ENCODE results near the gene MRPL44.
"Not testable (repeated sequence)": the region's sequence is repeated elsewhere in the genome, so short reads cannot be mapped to it uniquely, and the experiment has no call there.

Gene MRPL44

DNA sequence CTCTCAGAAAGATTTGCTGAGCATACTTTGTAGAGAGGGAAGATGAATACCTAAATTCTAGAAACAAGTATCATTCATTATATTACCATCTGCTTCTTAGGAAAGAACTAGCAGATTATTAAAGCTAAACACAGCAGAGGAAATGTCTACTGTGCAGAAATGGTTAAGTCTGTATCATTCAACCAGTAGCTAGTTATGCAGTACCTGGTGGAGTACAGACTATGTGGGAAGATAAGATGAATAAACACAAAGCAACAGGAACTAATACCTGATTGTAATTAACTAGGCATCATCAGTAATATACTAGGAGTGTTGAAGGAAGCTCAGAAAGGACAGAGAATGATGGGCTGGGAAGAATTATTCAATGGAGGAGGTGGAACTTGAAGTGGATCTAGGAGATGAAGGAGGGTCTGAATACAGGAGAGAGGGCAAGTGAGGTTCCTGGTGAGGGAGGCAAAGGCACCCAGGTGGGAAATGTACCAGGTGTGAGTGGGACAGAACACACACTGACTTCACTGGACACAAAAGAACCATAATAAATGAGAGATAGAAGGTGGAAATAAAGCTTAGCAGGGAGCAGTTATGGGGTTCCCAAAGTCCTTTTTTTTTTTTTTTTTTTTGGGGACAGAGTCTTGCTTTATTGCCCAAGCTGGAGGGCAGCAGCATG, 21.7 kb upstream of the MRPL44 start:
- DNase-seq (ENCODE audit: low read depth, low spot score) = no peak

- DNase-seq (ENCODE audit: low read depth, low spot score) = no peak
Observed at GRCh38 chr2:223936862-223937326, 20.4 kb upstream of the MRPL44 start.

- DNase-seq (ENCODE audit: low read depth, low spot score) = no peak
Observed at GRCh38 chr2:223937535-223937934, 19.7 kb upstream of the MRPL44 start.

DNA sequence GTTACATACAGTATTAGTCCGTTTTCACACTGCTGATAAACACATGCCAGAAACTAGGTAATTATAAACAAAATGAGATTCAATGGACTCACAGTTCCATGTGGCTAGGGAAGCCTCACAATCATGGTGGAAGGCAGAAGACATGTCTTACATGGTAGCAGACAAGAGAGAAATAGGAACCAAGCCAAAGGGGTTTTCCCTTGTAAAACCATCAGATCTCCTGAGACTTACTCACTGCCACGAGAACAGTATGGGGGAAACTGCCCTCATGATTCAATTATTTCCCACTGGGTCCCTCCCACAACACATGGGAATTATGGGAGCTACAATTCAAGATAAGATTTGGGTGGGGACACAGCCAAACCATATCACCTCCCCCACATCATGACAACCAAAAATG, 17.8 kb upstream of the MRPL44 start:
- not testable (repeated sequence) for DNase-seq (ENCODE audit: low read depth, low spot score)

DNA sequence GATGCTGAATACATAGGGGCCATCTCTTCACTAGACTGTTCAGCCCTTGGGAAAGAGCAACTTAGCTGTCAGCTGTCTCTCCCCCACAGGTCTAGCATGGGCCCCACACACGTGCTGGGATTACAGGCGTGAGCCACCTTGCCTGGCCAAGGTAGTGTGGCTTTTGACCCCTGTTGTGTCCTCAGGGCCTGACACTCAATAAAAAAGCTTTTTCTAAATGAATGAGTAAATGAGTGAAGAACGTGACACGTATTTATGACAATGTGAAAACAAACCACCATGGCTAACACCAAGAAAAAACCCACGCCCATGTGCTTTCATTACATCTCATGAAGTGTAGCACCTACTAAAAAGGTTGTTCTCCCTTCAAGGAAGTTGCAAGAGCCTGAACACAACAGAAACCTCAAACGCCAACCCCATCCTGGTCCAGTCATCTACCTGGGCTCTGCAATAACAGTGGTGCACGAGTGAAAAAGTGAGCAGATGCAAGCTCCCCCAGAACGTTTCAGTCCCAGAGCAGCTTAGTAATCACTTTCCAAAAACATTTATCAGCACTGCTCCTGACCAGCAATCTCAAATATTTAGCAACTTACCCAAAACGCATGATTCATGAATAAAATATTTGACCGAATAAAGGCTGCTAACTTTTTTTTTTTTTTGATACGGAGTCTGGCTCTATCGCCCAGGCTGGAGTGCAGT, 15.5 kb upstream of the MRPL44 start:
- no peak for DNase-seq (ENCODE audit: low read depth, low spot score)

DNA sequence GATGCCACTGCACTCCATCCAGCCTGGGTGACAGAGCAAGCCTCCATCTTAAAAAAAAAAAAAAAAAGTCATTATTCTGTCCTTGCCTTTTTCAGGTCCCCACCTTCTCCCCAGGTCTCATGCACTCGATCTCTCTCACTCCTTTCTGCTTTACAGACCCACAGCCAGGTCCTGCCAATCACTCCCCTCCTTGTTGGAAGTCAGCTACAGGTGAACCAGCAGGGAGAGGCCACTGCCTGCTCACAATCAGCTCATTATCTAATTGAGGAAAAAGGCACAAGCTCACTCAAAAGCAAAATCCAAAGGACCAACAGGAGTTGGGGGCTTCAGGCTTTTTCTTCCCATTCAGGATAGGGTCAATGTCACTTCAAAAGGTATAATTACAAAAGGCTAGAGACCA, 14.1 kb upstream of the MRPL44 start:
- DNase-seq (ENCODE audit: low read depth, low spot score) = no peak

DNA sequence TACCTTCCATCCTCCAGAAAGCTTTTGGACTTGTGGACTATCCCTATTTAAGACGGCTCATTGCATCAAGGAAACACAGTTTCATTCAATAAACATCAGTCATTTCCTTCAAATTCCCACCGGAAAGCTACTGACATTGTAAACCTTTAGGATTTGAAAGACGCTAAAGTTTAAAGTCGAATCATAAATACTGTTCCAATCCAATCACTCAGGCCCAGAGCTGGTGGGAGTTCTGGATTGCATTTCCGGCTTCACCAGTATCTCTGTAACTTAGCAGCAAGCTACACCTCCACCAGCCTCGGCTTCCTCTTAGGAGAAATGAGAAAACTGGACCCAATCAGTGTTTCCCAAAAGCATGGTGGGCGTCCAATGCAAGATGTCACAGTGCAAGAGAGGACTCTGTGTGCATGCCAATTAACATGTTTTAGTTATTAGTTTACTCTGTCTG, 13.7 kb upstream of the MRPL44 start:
- DNase-seq (ENCODE audit: low read depth, low spot score) = no peak

DNA sequence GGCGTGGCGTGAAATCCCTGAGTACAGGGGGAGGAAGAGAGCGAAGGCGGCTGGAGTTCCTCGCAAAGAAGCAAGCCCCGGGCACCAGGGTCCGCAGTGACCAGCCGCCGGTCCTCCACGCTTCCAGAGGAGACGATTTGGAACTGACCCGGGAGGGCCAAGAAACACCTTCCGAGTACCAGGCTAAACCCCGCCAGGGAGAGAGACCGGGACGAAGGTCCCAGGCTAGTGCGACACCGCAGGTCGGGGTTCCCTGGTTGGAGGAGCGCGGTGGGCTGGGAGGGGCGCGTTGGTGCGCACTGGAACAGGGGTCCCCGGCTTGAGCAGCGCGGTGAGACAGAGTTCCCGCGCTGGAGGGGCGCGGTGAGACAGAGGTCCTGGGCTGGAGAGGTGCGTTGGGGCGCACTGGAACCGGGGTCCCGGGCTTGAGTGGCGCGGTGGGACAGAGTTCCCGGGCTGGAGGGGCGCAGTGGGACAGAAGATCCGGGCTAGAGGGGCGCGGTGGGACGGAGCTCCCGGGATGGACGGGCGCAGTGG, 13.0 kb upstream of the MRPL44 start:
- no peak for DNase-seq (ENCODE audit: low read depth, low spot score)

DNA sequence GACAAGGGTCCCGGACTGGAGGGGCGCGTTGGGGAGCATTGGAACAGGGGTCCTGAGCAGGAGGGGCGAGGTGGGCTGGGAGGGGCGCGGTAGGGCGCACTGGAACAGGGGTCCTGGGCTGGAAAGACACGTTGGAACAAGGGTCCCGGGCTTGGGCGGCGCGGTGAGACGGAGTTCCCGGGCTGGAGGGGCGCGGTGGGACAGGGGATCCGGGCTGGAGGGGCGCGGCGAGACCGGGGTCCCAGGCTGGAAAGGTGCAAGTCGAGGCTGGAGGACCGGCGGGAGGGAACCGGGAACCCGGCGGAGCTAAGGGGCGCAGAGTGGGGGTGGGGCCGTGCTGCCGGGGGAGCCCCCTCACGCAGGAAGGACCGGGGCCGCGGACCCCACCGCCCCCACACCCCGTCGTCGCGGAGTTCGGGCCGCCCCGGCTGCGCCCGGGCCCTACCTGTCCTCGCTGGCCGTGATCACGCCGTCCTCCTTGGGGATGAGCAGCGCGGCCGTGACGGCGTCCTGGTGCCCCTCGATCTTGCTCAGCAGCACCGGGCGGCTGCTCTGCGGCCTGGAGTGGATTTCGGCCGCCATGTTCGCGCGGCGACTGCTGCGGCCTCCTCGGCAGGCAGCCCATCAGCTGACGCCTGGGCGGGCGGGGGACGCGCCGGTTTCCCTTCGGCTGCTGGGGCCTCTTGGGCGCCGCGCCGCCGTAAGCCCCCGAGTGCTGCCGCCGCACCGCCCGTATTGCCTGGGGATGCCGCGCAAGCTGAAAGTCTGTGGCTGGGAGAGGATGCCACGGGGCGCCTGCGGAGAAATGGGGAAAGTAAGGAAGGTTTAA, 12.3 kb upstream of the MRPL44 start, which contains the start of gene WDFY1:
Gene WDFY1, minus strand, starts transcription at position 633 of the 829 bp plus-strand sequence. Its CDS starts 51 bp downstream, at position 582.
- DNase-seq (ENCODE audit: low read depth, low spot score) = no peak

GRCh38 chr2:223945755-223946154, 11.5 kb upstream of the MRPL44 start:
- no peak for DNase-seq (ENCODE audit: low read depth, low spot score)

DNA sequence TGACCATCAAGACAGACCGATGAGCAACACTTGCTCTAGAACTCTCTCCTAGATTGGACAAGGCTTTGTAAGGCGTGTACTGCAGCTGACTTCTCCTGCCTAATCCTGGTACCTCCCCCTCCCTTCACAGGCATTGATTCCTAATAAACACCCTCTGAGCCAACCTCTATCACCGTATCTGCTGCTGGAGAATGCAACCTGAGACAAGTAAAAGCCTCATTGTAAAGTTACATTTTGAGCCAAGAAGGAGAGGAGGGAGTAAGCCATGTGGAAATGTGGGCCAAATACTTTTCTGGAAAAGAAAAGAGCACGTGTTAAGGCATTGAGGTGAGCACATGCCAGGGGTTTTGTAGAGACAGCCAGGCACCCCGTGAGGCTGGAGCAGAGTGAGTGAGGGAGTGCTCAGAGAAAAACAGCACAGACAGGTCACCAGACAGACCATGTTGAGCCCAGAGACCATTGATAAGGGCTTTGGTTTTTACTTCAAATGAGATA, 9.5 kb upstream of the MRPL44 start:
- DNase-seq (ENCODE audit: low read depth, low spot score) = no peak

DNA sequence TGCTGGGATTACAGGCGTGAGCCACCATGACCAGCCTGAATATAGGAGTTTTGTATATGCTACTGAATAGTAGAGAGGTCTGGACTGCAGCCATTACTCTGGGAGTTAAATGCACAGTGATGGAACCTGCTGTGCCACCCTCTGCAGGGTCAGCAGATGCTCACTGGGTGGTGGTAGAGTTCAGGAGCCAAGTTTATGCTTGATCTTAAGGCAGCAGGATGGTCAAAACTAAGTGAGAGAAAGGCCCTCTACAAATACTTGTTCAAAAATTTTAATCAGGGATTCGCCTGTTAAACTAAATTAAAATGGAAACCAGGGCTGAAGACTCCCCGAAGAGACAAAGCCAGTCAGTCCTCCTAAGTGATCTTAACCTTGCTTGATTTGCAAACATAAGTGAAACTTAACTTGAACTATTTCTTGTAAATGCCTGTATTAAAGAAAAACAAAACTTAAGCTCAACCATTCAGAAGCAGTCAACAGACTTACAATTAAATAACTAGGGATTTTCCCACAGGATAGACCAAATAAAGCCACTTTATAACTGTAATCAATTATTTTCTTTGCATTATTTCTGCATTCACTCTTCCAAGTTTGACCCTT, 7.9 kb upstream of the MRPL44 start:
- DNase-seq (ENCODE audit: low read depth, low spot score) = no peak

- no peak for DNase-seq (ENCODE audit: low read depth, low spot score)
Observed at GRCh38 chr2:223950448-223951347, 6.6 kb upstream of the MRPL44 start.

- no peak for DNase-seq (ENCODE audit: low read depth, low spot score)
Observed at GRCh38 chr2:223952280-223952968, 4.8 kb upstream of the MRPL44 start.

DNA sequence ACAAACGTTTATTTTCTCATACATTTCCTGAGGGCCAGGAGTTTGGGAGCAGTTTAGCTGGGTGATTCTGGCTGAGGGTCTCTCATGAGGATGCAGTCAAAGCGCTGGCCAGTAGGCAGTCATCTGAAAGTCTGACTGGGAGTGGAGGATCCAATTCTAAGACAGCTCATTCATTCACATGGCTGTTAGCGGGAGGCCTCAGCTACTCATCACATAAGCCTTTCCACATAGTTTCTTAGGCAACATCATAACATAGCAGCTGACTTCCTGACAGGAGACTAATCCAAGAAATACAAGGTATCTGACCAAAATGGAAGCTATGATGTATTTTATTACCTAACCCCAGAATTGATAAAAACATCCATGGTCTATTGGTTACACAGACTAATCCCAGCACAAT, 2.9 kb upstream of the MRPL44 start:
- DNase-seq (ENCODE audit: low read depth, low spot score) = no peak

DNA sequence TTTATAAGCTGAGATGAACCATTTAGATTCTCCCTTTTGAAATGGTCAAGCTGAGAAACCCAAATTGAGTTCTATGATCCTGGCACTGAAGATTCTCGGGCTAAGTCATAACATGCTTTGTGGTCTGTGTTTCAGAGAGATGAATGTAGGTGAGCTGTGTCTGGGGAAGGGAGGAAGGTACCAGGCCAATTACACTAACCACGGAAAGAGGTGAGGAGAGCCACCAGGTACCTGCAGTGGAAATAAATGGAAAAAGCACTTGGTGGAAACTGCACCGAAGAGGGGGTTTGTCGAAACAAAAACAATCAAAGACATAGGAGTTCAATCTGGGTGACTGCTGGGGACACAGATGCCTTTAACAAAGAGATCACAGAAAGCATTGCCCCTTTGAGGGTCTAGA, 963 bp upstream of the MRPL44 start:
- no peak for DNase-seq (ENCODE audit: low read depth, low spot score)

DNA sequence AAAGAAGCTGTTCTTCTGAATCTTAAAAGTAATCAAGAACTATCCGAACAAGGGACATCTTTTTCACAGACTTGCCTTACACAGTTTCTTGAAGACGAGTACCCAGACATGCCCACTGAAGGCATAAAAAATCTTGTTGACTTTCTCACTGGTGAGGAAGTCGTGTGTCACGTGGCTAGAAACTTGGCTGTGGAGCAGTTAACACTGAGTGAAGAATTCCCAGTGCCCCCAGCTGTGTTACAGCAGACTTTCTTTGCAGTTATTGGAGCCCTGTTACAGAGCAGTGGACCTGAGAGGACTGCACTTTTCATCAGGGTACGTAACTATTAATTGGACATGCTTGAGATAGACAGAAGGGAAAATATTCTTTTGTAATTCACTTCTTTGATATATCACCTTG, 2.4 kb downstream of the MRPL44 start:
- no peak for DNase-seq (ENCODE audit: low read depth, low spot score)

GRCh38 chr2:223967981-223968380, 10.7 kb downstream of the MRPL44 start:
- no peak for DNase-seq (ENCODE audit: low read depth, low spot score)

DNA sequence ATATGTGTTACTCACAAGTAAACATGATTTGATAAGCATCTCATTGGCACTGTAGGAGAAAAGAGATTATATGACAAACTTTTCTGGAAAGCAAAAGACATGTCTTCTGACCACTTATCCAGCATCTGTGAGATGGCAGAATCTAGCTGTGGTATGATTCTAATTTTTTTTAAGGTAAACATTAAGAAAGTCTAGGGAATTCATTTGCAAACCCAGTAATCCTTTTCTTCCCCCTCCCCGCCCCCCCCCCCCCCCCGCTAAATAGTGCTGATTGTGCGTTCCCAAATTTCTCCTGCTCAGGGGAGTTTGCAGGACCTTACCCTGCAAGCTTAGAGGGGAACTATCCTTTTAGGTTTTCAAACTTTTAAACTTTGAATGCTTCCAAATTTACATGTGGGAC, 12.1 kb downstream of the MRPL44 start:
- no peak for DNase-seq (ENCODE audit: low read depth, low spot score)

DNA sequence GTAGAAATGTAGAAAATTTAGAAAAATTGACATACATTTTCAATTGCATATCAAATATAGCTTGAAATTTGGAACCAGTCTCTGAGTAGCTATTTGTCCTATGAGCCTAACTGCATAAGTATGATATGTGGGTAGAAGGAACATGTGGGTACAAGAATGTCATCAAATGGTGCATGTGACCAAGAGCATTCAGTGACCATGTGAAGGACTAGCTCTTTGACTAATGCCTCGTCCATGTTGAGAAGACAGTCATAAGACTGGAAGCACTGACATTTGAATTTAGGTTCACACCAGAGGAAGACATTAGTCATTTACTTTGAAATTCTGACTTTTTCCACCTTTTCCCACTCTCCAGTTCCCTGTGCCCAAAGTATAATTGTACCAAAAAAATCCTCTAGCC, 12.6 kb downstream of the MRPL44 start:
- no peak for DNase-seq (ENCODE audit: low read depth, low spot score)

All from brain pericyte (primary cell).